Raji (cell line): Measurements from ENCODE around the gene SBNO2.

Experiments used
- POLR2A ChIP-seq: IDR thresholded peaks from 2 replicates; pipeline ENCODE4 v1.6.1; 2011; ENCODE audit warnings: low read depth, low read length, control low read depth; ENCODE audit not compliant: insufficient read depth

SBNO2 gene

GRCh38 chr19:1153891-1154730, 20.0 kb downstream of the SBNO2 start:
- no peak for TF ChIP-seq POLR2A

GRCh38 chr19:1151917-1152587, 22.0 kb downstream of the SBNO2 start:
- TF ChIP-seq POLR2A = no peak

- TF ChIP-seq POLR2A = no peak
These were observed 22.9 kb downstream of the SBNO2 start for GRCh38 chr19:1151037-1151724.

- TF ChIP-seq POLR2A = no peak
These were observed 23.6 kb downstream of the SBNO2 start for GRCh38 chr19:1150333-1151036.

- no peak for TF ChIP-seq POLR2A
These were observed 24.6 kb downstream of the SBNO2 start for GRCh38 chr19:1149259-1150045.

- TF ChIP-seq POLR2A = no peak
These were observed 26.0 kb downstream of the SBNO2 start for GRCh38 chr19:1147934-1148549.

- no peak for TF ChIP-seq POLR2A
These were observed 26.9 kb downstream of the SBNO2 start for GRCh38 chr19:1146858-1147780.

GRCh38 chr19:1146412-1146699, 27.7 kb downstream of the SBNO2 start:
- no peak for TF ChIP-seq POLR2A

- TF ChIP-seq POLR2A = no peak
These were observed 28.2 kb downstream of the SBNO2 start for GRCh38 chr19:1145635-1146411.

GRCh38 chr19:1144741-1145140, 29.3 kb downstream of the SBNO2 start:
- no peak for TF ChIP-seq POLR2A

- no peak for TF ChIP-seq POLR2A
These were observed 30.2 kb downstream of the SBNO2 start for GRCh38 chr19:1143828-1144399.

- no peak for TF ChIP-seq POLR2A
These were observed 32.1 kb downstream of the SBNO2 start for GRCh38 chr19:1141944-1142343.
